H1 (cell line): ENCODE measurements around the gene SPEN. TPM values are rescaled to one million over a fixed set of nuclear protein-coding genes. Genes with fewer than 3 reads are reported as not detected.

Experiments
- CTCF ChIA-PET: fragments of 300-600 bp; sonication (Branson Sonifier 250); formaldehyde crosslinking; loops from one replicate; lab custom pipeline; 2021; ENCODE audit not compliant: partially characterized antibody; lab: Charles Lee
- POLR2A ChIA-PET: fragments of 300-600 bp; sonication (Branson Sonifier 250); formaldehyde crosslinking; loops from one replicate; lab custom pipeline; 2021; ENCODE audit warnings: inconsistent platforms; ENCODE audit not compliant: partially characterized antibody; lab: Charles Lee
- DNase-seq, 2 experiments: peaks; one replicate each; pipeline versions ENCODE4 v3.0.0 to v3.0.0-alpha.2; 2010 to 2022; ENCODE audit warnings: low spot score in 2 of 2, low read depth in 1 of 2, mixed read lengths in 1 of 2
- FAIRE-seq: peaks from 2 replicates; lab custom pipeline; 2011; peaks lifted over from hg19 to GRCh38; lab: Jason Lieb, UNC
- H2AFZ ChIP-seq: 2 replicates; pipeline ENCODE4 v1.8.1; 2012; ENCODE audit warnings: low read length, inconsistent platforms
- H2AK5ac ChIP-seq: 2 replicates; pipeline ENCODE4 v1.6.1; 2013; ENCODE audit warnings: low read depth, low read length
- H2BK120ac ChIP-seq: replicated peaks from 2 replicates; pipeline ENCODE3; 2013; ENCODE audit warnings: low read depth, low read length, inconsistent platforms
- H2BK12ac ChIP-seq: 2 replicates; pipeline ENCODE4 v1.6.1; 2013; ENCODE audit warnings: low read depth, low read length
- H2BK15ac ChIP-seq: 2 replicates; pipeline ENCODE4 v1.6.1; 2013; ENCODE audit warnings: low read length
- H2BK20ac ChIP-seq: 2 replicates; pipeline ENCODE4 v1.6.1; 2013; ENCODE audit warnings: low read length
- H2BK5ac ChIP-seq: 2 replicates; pipeline ENCODE4 v1.6.1; 2013; ENCODE audit warnings: low read depth, low read length
- H3K14ac ChIP-seq: 2 replicates; pipeline ENCODE4 v1.6.1; 2013; ENCODE audit warnings: inconsistent platforms; ENCODE audit not compliant: insufficient read length
- H3K18ac ChIP-seq: 2 replicates; pipeline ENCODE4 v1.6.1; 2013; ENCODE audit warnings: low read length; ENCODE audit errors: extremely low read depth
- H3K23ac ChIP-seq: 2 replicates; pipeline ENCODE4 v1.6.1; 2013; ENCODE audit warnings: inconsistent platforms; ENCODE audit not compliant: insufficient read length
- H3K23me2 ChIP-seq: 2 replicates; pipeline ENCODE4 v1.6.1; 2013; ENCODE audit warnings: low read depth, low read length
- H3K27ac ChIP-seq: 2 replicates; pipeline ENCODE4 v1.6.1; 2011; ENCODE audit warnings: low read depth, low read length, inconsistent platforms
- H3K27me3 ChIP-seq, 4 experiments: replicated peaks in 1 of 4; 1 replicate in 1 of 4; 2 replicates in 3 of 4; pipeline versions ENCODE4 v1.6.1 to v1.8.1; 2011 to 2013; ENCODE audit warnings: low read length in 3 of 4, mild to moderate bottlenecking in 3 of 4, inconsistent platforms in 2 of 4, mixed read lengths in 2 of 4, moderate library complexity in 1 of 4; ENCODE audit not compliant: control insufficient read depth in 3 of 4, insufficient read depth in 3 of 4; ENCODE audit errors: extremely low read depth in 1 of 4
- H3K36me3 ChIP-seq, 4 experiments: 2 replicates each; pipeline versions ENCODE4 v1.6.1 to v1.8.1; 2011 to 2013; ENCODE audit warnings: mild to moderate bottlenecking in 4 of 4, low read length in 3 of 4, moderate library complexity in 2 of 4, control low read depth in 1 of 4, inconsistent platforms in 1 of 4; ENCODE audit not compliant: insufficient read depth in 4 of 4, control insufficient read depth in 2 of 4
- H3K4ac ChIP-seq: replicated peaks from 2 replicates; pipeline ENCODE3; 2013; ENCODE audit warnings: low read length, low read depth, mixed read lengths, inconsistent platforms; ENCODE audit not compliant: insufficient read length
- H3K4me1 ChIP-seq, 4 experiments: replicated peaks in 1 of 4; 1 replicate in 1 of 4; 2 replicates in 3 of 4; pipeline versions ENCODE4 v1.6.1 to v1.8.1; 2011 to 2013; ENCODE audit warnings: low read length in 3 of 4, inconsistent platforms in 2 of 4, mixed read lengths in 1 of 4; ENCODE audit not compliant: insufficient read depth in 4 of 4, control insufficient read depth in 3 of 4
- H3K4me2 ChIP-seq, 2 experiments: 2 replicates each; pipeline versions ENCODE4 v1.6.1 to v1.8.1; 2011 to 2013; ENCODE audit warnings: low read depth in 2 of 2, low read length in 2 of 2, control low read depth in 1 of 2, inconsistent platforms in 1 of 2, mild to moderate bottlenecking in 1 of 2; ENCODE audit not compliant: insufficient read depth in 1 of 2
- H3K4me3 ChIP-seq, 4 experiments: fragments of 200-600, 300-600 bp in 1 of 4; sonication (generic), shearing (Covaris generic), sonication (Bioruptor Twin) in 1 of 4; 2 replicates each; pipeline versions ENCODE4 v1.5.1 to v1.8.1; 2011 to 2016; ENCODE audit warnings: low read length in 4 of 4, low read depth in 3 of 4, control low read depth in 2 of 4, inconsistent platforms in 2 of 4, mild to moderate bottlenecking in 2 of 4, mixed read lengths in 1 of 4, moderate library complexity in 1 of 4; ENCODE audit not compliant: insufficient read depth in 2 of 4; ENCODE audit errors: extremely low read depth in 1 of 4
- H3K56ac ChIP-seq: replicated peaks from 2 replicates; pipeline ENCODE3; 2013; ENCODE audit warnings: low read depth, mild to moderate bottlenecking, mixed read lengths, low read length, inconsistent platforms; ENCODE audit not compliant: insufficient read length
- H3K79me1 ChIP-seq: 2 replicates; pipeline ENCODE4 v1.6.1; 2013; ENCODE audit warnings: low read depth, low read length, control low read depth
- H3K79me2 ChIP-seq, 2 experiments: 2 replicates each; pipeline versions ENCODE4 v1.6.1 to v1.8.1; 2012 to 2013; ENCODE audit warnings: low read length in 2 of 2, mild to moderate bottlenecking in 2 of 2, inconsistent platforms in 1 of 2; ENCODE audit not compliant: insufficient read depth in 2 of 2, control insufficient read depth in 1 of 2
- H3K9ac ChIP-seq, 4 experiments: replicated peaks in 1 of 4; 1 replicate in 1 of 4; 2 replicates in 3 of 4; pipeline versions ENCODE4 v1.6.1 to v1.8.1; 2011 to 2013; ENCODE audit warnings: low read depth in 3 of 4, low read length in 3 of 4, control low read depth in 2 of 4, mild to moderate bottlenecking in 2 of 4, moderate library complexity in 2 of 4, inconsistent platforms in 1 of 4; ENCODE audit errors: extremely low read depth in 1 of 4
- H3K9me3 ChIP-seq, 2 experiments: 2 replicates each; pipeline versions ENCODE4 v1.6.1 to v1.8.1; 2012 to 2013; ENCODE audit warnings: mild to moderate bottlenecking in 2 of 2, moderate library complexity in 2 of 2, control low read depth in 1 of 2, inconsistent platforms in 1 of 2, low read depth in 1 of 2, low read length in 1 of 2, mixed read lengths in 1 of 2; ENCODE audit not compliant: insufficient read depth in 2 of 2
- H4K20me1 ChIP-seq, 2 experiments: replicated peaks in 1 of 2; 2 replicates each; pipeline versions ENCODE3 to v1.8.1; 2011 to 2013; ENCODE audit warnings: inconsistent platforms in 2 of 2, low read length in 2 of 2, mild to moderate bottlenecking in 1 of 2; ENCODE audit not compliant: insufficient read depth in 2 of 2, control insufficient read depth in 1 of 2
- H4K5ac ChIP-seq: 2 replicates; pipeline ENCODE4 v1.6.1; 2013; ENCODE audit warnings: low read length, low read depth, mixed read lengths, inconsistent platforms; ENCODE audit not compliant: insufficient read length
- H4K8ac ChIP-seq: 2 replicates; pipeline ENCODE4 v1.8.0; 2013; ENCODE audit warnings: mild to moderate bottlenecking, moderate library complexity, low read length, inconsistent platforms; ENCODE audit not compliant: insufficient read depth; ENCODE audit errors: extremely low read depth
- H4K91ac ChIP-seq: replicated peaks from 2 replicates; pipeline ENCODE3; 2013; ENCODE audit warnings: low read length, mixed read lengths, inconsistent platforms; ENCODE audit not compliant: insufficient read length
- MAFK ChIP-seq: IDR thresholded peaks from 2 replicates; pipeline ENCODE4 v1.6.1; 2012; ENCODE audit warnings: low read depth, mild to moderate bottlenecking, improper control_type of control experiment, low read length
- TAF7 ChIP-seq: optimal IDR thresholded peaks from 2 replicates; pipeline ENCODE3; 2011; ENCODE audit warnings: low read depth, mild to moderate bottlenecking, inconsistent platforms, low read length, moderate library complexity, borderline replicate concordance
- WGBS, 2 experiments: shearing (Covaris generic) in 1 of 2; methylation state at CpG; one replicate each; pipeline versions ENCODE4 v1.1.6 to v1.1.7; 2013 to 2015; ENCODE audit warnings: low lambda C conversion rate in 2 of 2, mixed read lengths in 2 of 2, inconsistent platforms in 1 of 2, low coverage in 1 of 2, missing lambda C conversion rate in 1 of 2; ENCODE audit not compliant: insufficient replicate concordance in 2 of 2, insufficient coverage in 1 of 2, insufficient read length in 1 of 2; ENCODE audit errors: extremely low coverage in 1 of 2, missing lambda C conversion rate in 1 of 2; 5-methylcytosine and 5-hydroxymethylcytosine counted together
- polyA plus RNA-seq, 7 experiments: library from polyadenylated mRNA; depleted of rRNA in 3 of 7; stranded (reverse) in 5 of 7; unstranded in 2 of 7; fragments of >200 nt in 5 of 7; fragments of 200-250 nt in 2 of 7; gene quantifications; 1 replicate in 5 of 7; 2 replicates in 1 of 7; 4 replicates in 1 of 7; pipeline versions ENCODE4 v1.2.1 to v1.2.3, GENCODE V29; 2011 to 2013; ENCODE audit warnings: missing spikeins in 2 of 7, mixed read lengths in 2 of 7
- total RNA-seq: library from RNA; stranded (reverse); fragmentation: NEBNext Ultra II Directional; extraction: Animal tissue kit (Norgen Biotek cat#: 25700); gene quantifications from 2 replicates; pipeline ENCODE4 v1.2.1, GENCODE V29; 2021

SPEN gene
- total and polyA plus RNA-seq, 2 of the 8 experiments (the other 6 are each of a cell fraction or from before 2014, with no cell fraction given), result 12.5 to 52.1 TPM

GRCh38 chr1:15843826-15844572 is 3.5 kb upstream of the SPEN start:
- Histone ChIP-seq H3K79me2 (peaks cover 0 to 11% of the 10 kb centered on the region in 2 experiments; a peak in 1 of 4 replicates), H3K36me3 (no peaks in the 10 kb centered on the region; a peak in 1 of 8 replicates), H3K27ac (no peak overlapping the region), H4K20me1 (peaks cover 0 to 2% of the 10 kb centered on the region in 2 experiments), H2BK20ac (no peak overlapping the region), H3K4ac (no peak overlapping the region), H2BK5ac (no peak overlapping the region), H3K4me1 (no peaks in the 10 kb centered on the region), H3K14ac (no peak overlapping the region), H4K5ac (no peak overlapping the region), H3K23me2 (peaks cover 4% of the 10 kb centered on the region), H3K56ac (no peak overlapping the region), H3K4me3 (no peak overlapping the region), H3K23ac (no peak overlapping the region), H2AK5ac (no peak overlapping the region), H4K91ac (no peak overlapping the region), H3K18ac (no peak overlapping the region), H2BK120ac (no peak overlapping the region), H3K27me3 (no peaks in the 10 kb centered on the region; a peak in 1 of 7 replicates), H3K9ac (no peak overlapping the region), H4K8ac (no peak overlapping the region), H2BK12ac (no peak overlapping the region), H3K79me1 (0 out of 2 replicates have a peak, but pooled peaks cover 3% of the 10 kb centered on the region), H3K9me3 (no peaks in the 10 kb centered on the region), H2AFZ (no peak overlapping the region), H2BK15ac (no peak overlapping the region), H3K4me2 (no peak overlapping the region)
- DNase-seq, result no peak
- ChIA-PET POLR2A (interaction anchor here (0.6 to 1.0 kb wide), 2 partner anchors 28 to 44 kb away, joined by 3 to 4 read pairs; no protein-coding TSS in a partner anchor), CTCF (interaction anchor here (0.7 to 1.9 kb wide), 5 partner anchors 29 to 130 kb away, joined by 3 to 9 read pairs (median 4); no protein-coding TSS in a partner anchor)
- TF ChIP-seq MAFK (peak; percentile 66; the same call in 1 of the 2 replicates), TAF7 (no peak)
- WGBS, 2 experiments, result 84% methylated on average over 3 of the region's 3 CpGs; no CpG with 5 or more reads in 1 of the 2 experiments
- no peak for FAIRE-seq
